ENCODE results near the gene MIP.
"Not testable (repeated sequence)": the region's sequence is repeated elsewhere in the genome, so short reads cannot be mapped to it uniquely, and the experiment has no call there.

GRCh38 chr12:56496704-56497103 lies 42.2 kb upstream of the MIP start:
- peak; percentile 69 for TF ChIP-seq CTCF (conservative IDR thresholded peaks at IDR 0.05)
- not testable (repeated sequence) for TF ChIP-seq ZFX (IDR thresholded peaks at IDR 0.05)
